ENCODE results near the gene CLSTN3.

GRCh38 chr12:7101694-7102131 lies 28.5 kb upstream of the CLSTN3 start:
- TF ChIP-seq CTCF (conservative IDR thresholded peaks at IDR 0.05; ENCODE audit: low read depth in 2 of 2) (no peak), EZH2 (IDR thresholded peaks at IDR 0.05; ENCODE audit: low read depth, unreplicated experiment) (no peak), JUNB (IDR thresholded peaks at IDR 0.05; ENCODE audit: unreplicated experiment) (no peak)
